HG03432 (cell line): Measurements from ENCODE around the gene RANBP10.

ENCODE experiments used
- ATAC-seq: cut with Tn5 transposase; IDR thresholded peaks from one replicate; pipeline ENCODE4 v1.9.1; 2021; ENCODE audit warnings: mild to moderate bottlenecking, moderate library complexity; ENCODE audit not compliant: unreplicated experiment

The RANBP10 gene

GRCh38 chr16:67749436-67750078 lies 56.8 kb downstream of the RANBP10 start:
- ATAC-seq: no peak

DNA sequence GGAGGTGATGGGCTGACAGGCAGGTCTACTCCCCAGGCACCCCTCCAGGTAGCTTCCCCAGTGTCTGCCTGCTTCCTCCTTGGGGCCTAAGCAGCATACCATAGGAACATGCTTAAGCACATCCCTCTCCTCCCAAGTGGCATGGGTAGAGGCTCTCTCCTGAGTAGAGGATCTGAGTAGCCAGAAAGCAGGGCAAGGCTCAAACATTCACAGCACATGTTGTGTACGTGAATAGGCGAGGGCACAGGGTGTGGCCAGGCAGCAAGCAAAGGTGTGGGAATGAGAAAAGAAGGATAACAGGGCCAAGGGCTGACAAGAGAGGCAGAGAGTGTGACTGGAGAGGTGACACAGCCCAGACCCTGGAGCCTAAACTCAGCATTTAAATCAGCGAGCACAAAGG lies 57.5 kb downstream of the RANBP10 start:
- ATAC-seq: no peak

GRCh38 chr16:67746846-67747245 lies 59.5 kb downstream of the RANBP10 start:
- no peak for ATAC-seq

DNA sequence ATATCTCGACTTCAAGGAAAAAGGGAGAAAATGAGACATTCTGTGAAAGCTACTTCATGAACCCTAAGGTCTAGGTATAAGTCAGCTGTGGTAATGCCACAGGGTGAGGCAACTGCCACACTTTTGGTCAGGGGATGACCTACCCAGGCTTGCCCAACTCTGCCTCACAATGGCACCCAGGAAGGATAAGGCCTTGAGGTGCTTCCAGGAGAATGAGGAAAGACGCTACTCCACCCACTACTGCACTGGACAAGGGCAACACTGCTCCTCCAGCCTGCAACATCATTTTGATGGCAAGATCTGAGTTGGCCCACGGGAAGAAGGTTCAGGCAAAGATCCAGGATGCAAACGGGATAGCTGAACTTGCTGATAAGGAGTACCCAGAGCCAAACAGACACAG lies 65.2 kb downstream of the RANBP10 start:
- ATAC-seq: no peak

DNA sequence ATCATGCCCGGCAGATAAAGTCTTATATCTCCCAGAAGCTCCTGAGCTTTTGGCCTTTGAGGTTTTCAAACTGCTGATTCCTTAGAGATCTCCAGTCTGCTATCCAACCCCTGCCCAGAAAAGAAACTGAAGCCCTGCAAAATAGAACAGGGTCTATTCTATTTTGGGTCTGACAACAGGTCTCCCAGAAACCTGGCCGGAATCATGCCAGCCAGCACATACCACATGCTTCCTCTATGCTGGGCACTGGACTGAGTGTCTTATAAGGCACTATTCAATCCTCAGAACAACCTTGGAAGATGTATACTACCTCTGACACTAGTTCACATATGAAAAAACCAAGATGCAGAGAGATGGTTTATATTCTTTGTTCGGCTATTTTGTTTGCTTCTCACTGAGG lies 66.0 kb downstream of the RANBP10 start:
- no peak for ATAC-seq

GRCh38 chr16:67736858-67737257 lies 69.5 kb downstream of the RANBP10 start:
- ATAC-seq: no peak

- ATAC-seq: no peak
Measured at GRCh38 chr16:67734731-67735201, 71.6 kb downstream of the RANBP10 start.

DNA sequence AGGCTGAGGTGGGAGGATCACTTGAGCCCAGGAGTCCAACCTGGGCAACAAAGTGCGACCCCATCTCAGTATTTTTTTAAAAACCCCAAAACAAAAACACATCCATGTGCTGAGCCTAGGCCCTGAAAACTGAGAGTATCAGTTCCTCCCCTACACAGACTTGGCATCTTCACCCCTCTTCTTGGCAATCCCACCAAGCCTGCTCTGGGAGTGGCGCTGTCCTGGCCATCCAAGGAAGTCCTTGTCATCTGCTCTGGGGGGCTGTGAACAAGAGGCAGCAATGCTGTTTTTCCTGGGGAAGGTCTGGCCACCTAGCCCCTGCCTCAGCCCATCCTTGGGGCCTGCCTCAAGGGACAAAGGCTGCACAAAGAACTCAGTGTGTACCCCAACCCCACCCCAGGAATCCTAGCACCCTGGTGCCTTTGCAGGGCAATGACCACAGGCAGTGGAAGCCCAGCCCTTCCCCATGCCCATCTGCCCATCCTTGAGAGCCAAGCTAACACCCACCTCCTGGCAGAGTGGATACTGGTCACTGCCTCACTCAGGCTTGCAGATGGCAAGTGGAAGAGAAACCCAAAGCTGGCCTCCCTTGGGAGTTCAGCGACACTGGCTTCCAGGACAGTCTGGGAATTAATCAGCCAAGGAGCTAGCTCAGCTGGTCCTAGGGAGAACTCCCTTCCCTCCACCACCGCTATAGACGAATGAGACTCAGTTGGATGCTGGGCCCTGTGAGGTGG lies 72.5 kb downstream of the RANBP10 start:
- ATAC-seq: no peak

- ATAC-seq: no peak
Measured at GRCh38 chr16:67731753-67732095, 74.6 kb downstream of the RANBP10 start.

GRCh38 chr16:67731071-67731752 lies 75.1 kb downstream of the RANBP10 start:
- no peak for ATAC-seq

GRCh38 chr16:67730326-67730725 lies 76.0 kb downstream of the RANBP10 start:
- no peak for ATAC-seq

DNA sequence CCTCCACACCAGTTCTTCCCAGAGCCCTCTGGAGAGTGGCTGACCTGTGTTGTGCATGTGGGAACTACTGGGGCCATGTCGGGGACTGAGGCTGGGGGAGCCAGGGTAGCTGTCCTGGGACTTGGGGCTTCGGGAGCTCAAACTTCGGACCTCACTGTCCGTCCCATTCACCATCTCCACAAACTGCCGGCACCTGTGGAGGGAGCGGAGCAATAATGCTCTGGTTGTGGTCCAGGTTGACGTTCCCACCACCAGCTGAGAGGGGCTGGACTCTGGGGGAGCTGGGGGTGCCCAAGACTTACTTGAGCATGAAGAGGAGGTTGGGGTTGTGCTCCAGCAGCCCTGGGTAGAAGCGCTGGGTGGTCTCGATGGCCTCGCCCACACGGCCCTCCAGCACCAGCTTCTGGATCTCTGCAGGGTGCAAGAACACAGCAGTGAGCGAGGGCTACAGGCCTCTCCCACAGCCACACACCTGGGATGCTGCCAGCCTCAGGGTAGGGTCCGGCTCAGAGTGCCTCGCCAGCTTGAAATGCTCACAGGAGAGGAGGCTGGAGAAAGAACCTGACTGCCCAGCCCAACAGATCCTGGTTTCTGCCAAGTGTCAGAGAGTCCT lies 76.6 kb downstream of the RANBP10 start:
- ATAC-seq: no peak

- ATAC-seq: no peak
Measured at GRCh38 chr16:67727521-67728485, 78.6 kb downstream of the RANBP10 start.

DNA sequence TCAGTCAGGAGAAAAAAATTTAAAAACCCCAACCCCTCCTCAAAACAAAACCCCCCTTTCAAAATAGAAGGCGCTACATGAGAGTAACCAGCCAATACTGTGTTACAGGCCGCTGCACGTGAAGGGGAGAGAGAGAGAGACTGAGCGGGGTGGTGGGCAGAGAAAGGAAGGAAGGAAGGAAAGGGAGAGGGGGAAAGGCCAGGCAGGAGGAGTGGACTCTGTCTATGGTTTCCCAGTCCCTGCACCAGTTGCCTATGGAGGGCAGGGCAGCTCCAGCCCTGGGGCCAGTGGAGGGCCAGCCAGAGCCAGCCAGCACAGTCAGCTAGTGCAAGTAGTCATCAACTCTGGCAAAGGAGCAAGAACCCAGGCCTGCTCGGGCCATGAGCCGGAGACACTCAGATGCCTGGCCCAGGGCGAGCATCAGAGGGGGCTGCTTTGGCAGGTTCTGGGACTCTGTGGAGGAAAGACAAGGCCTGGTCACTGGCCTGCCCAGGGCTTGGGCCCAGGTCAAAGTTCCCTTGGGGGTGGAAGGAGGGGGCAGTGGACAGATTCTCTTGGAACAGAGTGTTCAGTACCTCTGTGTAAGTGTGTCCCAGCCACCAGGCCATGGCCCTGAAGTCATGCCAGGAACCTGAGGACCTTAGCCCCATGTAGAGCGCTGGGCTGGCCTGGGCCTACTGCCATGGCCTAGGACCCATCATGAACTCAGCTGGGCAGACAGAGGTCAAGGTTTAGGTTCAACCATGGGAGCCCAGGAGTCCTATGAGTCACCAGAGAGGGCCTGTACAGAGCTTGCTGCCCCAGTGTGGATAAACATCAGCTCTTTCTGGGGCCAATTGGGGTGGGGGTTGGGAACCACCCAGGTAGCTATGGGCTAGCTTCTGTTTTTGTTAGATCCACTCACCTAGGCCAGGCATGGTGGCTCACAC lies 80.0 kb downstream of the RANBP10 start:
- ATAC-seq: no peak

GRCh38 chr16:67723911-67724305 lies 82.5 kb downstream of the RANBP10 start:
- no peak for ATAC-seq

- no peak for ATAC-seq
Measured at GRCh38 chr16:67723151-67723910, 83.0 kb downstream of the RANBP10 start.

DNA sequence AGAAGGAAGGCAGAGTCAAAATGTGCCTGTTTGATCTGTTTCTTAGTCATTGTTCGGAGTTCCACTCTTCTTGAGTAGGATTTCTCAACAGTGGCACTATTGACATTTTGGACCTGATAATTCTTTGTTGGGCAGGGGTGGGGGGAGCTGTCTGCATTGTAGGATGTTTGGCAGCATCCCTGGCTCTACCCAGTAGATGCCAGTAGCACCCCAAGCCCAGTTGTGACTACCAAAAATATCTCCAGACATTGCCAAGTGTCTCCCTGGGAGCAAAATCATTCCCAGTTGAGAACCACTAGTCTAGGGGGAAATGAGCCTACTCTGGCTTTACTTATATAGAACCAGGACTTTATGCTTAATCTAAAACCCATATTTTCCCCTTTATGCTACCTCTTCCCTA lies 86.1 kb downstream of the RANBP10 start:
- ATAC-seq: no peak

- peak; percentile 4 for ATAC-seq
Measured at GRCh38 chr16:67719778-67720144, 86.6 kb downstream of the RANBP10 start.
